K562 (cell line): ENCODE results near the gene ACTR3C. TPM values are rescaled to one million over a fixed set of nuclear protein-coding genes. Genes with fewer than 3 reads are reported as not detected.
"Not testable (repeated sequence)": the region's sequence is repeated elsewhere in the genome, so short reads cannot be mapped to it uniquely, and the experiment has no call there.

ENCODE experiments used
- ATAC-seq: fragments of 200-7000 bp; cut with Tn5 transposase; 3 replicates; pipeline ENCODE4 v1.9.1; 2020; ENCODE audit warnings: moderate library complexity
- BruUV-seq: library from RNA; stranded (reverse); fragments of 400-500 nt; replicated peaks from 2 replicates; lab custom pipeline; 2021; lab: Mats Ljungman, UMichigan
- CTCF ChIA-PET: fragments of 300-600 bp; formaldehyde crosslinking; extraction: SDS; loops from one replicate; lab custom pipeline; 2021; ENCODE audit warnings: low intra/inter-chr PET ratio; lab: Yijun Ruan, JAX
- POLR2A ChIA-PET: fragments of 300-600, 350-650 bp; sonication (Branson Sonifier 250); formaldehyde crosslinking; extraction: SDS; loops from one replicate; lab custom pipeline; 2021; ENCODE audit warnings: antibody characterized with exemption, inconsistent platforms; lab: Yijun Ruan, JAX
- DNase-seq, 4 experiments: peaks; one replicate each; pipeline versions ENCODE4 v3.0.0 to v3.0.0-alpha.2; 2011 to 2018; ENCODE audit warnings: low spot score in 3 of 4, mixed read lengths in 3 of 4; ENCODE audit errors: extremely low read depth in 1 of 4
- FAIRE-seq: peaks from 2 replicates; lab custom pipeline; 2011; peaks lifted over from hg19 to GRCh38; lab: Jason Lieb, UNC
- H2AFZ ChIP-seq: 2 replicates; pipeline ENCODE4 v1.6.0; 2011; ENCODE audit warnings: low read depth, low read length, control low read depth, inconsistent platforms
- H3K27ac ChIP-seq: fragments of 200-600 bp; 3 replicates; pipeline ENCODE4 v1.8.0; 2011; ENCODE audit warnings: low read depth, mild to moderate bottlenecking, control low read depth, inconsistent platforms, low read length, moderate library complexity, mixed read lengths; ENCODE audit errors: extremely low read depth
- H3K27me3 ChIP-seq, 2 experiments: fragments of 300-600 bp in 1 of 2; 2 replicates in 1 of 2; 3 replicates in 1 of 2; pipeline versions ENCODE4 v1.6.0 to v1.8.0; 2011; ENCODE audit warnings: inconsistent platforms in 2 of 2, low read length in 2 of 2, mild to moderate bottlenecking in 1 of 2, mixed read lengths in 1 of 2, moderate library complexity in 1 of 2; ENCODE audit not compliant: control insufficient read depth in 2 of 2, insufficient read depth in 2 of 2
- H3K36me3 ChIP-seq: fragments of 300-600 bp; 3 replicates; pipeline ENCODE4 v1.8.0; 2011; ENCODE audit warnings: mild to moderate bottlenecking, low read length, inconsistent platforms; ENCODE audit not compliant: control insufficient read depth, insufficient read depth
- H3K4me1 ChIP-seq, 2 experiments: fragments of 200-600 bp in 1 of 2; replicated peaks in 1 of 2; 2 replicates in 1 of 2; 3 replicates in 1 of 2; pipeline versions ENCODE4 v1.5.1 to v1.8.0; 2011; ENCODE audit warnings: inconsistent platforms in 2 of 2, low read length in 2 of 2, mild to moderate bottlenecking in 1 of 2, mixed read lengths in 1 of 2, moderate library complexity in 1 of 2; ENCODE audit not compliant: control insufficient read depth in 2 of 2, insufficient read depth in 2 of 2
- H3K4me2 ChIP-seq: 2 replicates; pipeline ENCODE4 v1.6.1; 2011; ENCODE audit warnings: low read length, control low read depth, inconsistent platforms, mixed read lengths; ENCODE audit not compliant: insufficient read depth
- H3K4me3 ChIP-seq: fragments of 200-600 bp; sonication (generic), shearing (Covaris generic); 2 replicates; pipeline ENCODE4 v1.5.1; 2016; ENCODE audit warnings: control low read depth, inconsistent platforms
- H3K79me2 ChIP-seq: fragments of 200-600 bp; 3 replicates; pipeline ENCODE4 v1.8.0; 2011; ENCODE audit warnings: low read length, inconsistent platforms; ENCODE audit not compliant: control insufficient read depth, insufficient read depth
- H3K9ac ChIP-seq, 2 experiments: 2 replicates each; pipeline versions ENCODE4 v1.6.0 to v1.6.1; 2011; ENCODE audit warnings: low read depth in 2 of 2, low read length in 2 of 2, control low read depth in 1 of 2, inconsistent platforms in 1 of 2, mild to moderate bottlenecking in 1 of 2, mixed read lengths in 1 of 2; ENCODE audit not compliant: insufficient read depth in 1 of 2
- H3K9me1 ChIP-seq: one replicate; pipeline ENCODE4 v1.6.0; 2011; ENCODE audit warnings: inconsistent platforms, mild to moderate bottlenecking, low read length, moderate library complexity; ENCODE audit not compliant: control insufficient read depth, insufficient read depth
- H3K9me3 ChIP-seq: replicated peaks from 2 replicates; pipeline ENCODE4 v1.5.1; 2011; ENCODE audit warnings: low read depth, low read length, inconsistent platforms; ENCODE audit not compliant: control insufficient read depth, insufficient read depth
- H4K20me1 ChIP-seq: replicated peaks from 2 replicates; pipeline ENCODE4 v1.6.1; 2011; ENCODE audit warnings: low read length, inconsistent platforms, mixed read lengths; ENCODE audit not compliant: control insufficient read depth, insufficient read depth
- WGBS: fragments of 100-300 bp; shearing (Covaris generic); methylation state at CpG from one replicate; pipeline ENCODE4 v1.1.6; 2016; ENCODE audit warnings: low coverage, mixed read lengths; ENCODE audit not compliant: insufficient coverage; ENCODE audit errors: missing lambda C conversion rate; 5-methylcytosine and 5-hydroxymethylcytosine counted together
- in situ Hi-C: fragments of 300-500 bp; cut with MboI; formaldehyde crosslinking; loops from 4 replicates; pipeline ENCODE4 v1.15.0; 2018; ENCODE audit warnings: inconsistent platforms, mixed read lengths
- intact Hi-C: fragments of 100-400 bp; cut with micrococcal nuclease; formaldehyde crosslinking; loops from 2 replicates; pipeline ENCODE4 v1.14.2; 2022
- polyA plus RNA-seq, 8 experiments: library from polyadenylated mRNA; depleted of rRNA in 4 of 8; stranded (reverse) in 5 of 8; unstranded in 3 of 8; fragments of >200 nt; fragmentation: Nextera tagmentation in 2 of 8; fragmentation: Illumina TruSeq in 1 of 8; extraction: Ambion mirVana in 2 of 8; extraction: Trizol in 1 of 8; gene quantifications; 2 replicates each; pipeline versions ENCODE4 v1.2.1 to v1.2.3, GENCODE V29; 2011 to 2014; ENCODE audit warnings: inconsistent platforms in 1 of 8, missing spikeins in 1 of 8
- total RNA-seq, 7 experiments: library from RNA; depleted of rRNA in 6 of 7; stranded (reverse); fragments of >200 nt in 6 of 7; fragmentation: Illumina TruSeq in 2 of 7; extraction: Trizol in 2 of 7; gene quantifications; 2 replicates each; pipeline versions ENCODE4 v1.2.1 to v1.2.3, GENCODE V29; 2011 to 2021; ENCODE audit warnings: low replicate concordance in 1 of 7

ACTR3C gene
- total and polyA plus RNA-seq, 9 of the 15 experiments (the other 6 are each of a cell fraction or from before 2014, with no cell fraction given) = 9.0 to 35.4 (median 13.3) TPM

DNA sequence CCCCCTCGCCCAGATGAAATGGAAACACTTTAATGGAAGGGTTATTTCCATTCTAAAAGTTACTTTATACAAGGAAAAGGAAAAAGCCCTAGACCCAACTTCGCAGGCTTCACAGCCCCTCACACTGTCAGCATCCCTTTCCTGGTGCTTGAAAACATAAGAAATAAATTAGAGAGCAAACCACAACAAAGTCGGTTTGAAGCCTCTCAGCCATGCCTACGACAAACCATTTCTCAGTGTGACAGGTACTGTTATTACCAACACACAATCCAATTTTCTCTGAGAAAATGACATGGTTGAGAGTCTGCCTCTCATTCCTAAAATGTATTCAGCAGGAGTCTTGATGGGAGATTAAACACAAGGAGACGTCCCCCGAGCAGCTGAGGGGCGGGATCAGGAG, 51.4 kb downstream of the ACTR3C start:
- H3K27ac ChIP-seq, H2AFZ ChIP-seq, POLR2A ChIA-PET, H3K27me3 ChIP-seq, FAIRE-seq, in situ Hi-C loops, ATAC-seq, H4K20me1 ChIP-seq, H3K4me2 ChIP-seq, H3K79me2 ChIP-seq, intact Hi-C loops, H3K9ac ChIP-seq, H3K36me3 ChIP-seq, H3K9me3 ChIP-seq, CTCF ChIA-PET, BruUV-seq, H3K4me3 ChIP-seq, H3K9me1 ChIP-seq, H3K4me1 ChIP-seq: not testable (repeated sequence)
- 48% methylated on average over 6 of the region's 7 CpGs for WGBS
- DNase-seq = peak in 1 of 4 experiments; percentile 2

DNA sequence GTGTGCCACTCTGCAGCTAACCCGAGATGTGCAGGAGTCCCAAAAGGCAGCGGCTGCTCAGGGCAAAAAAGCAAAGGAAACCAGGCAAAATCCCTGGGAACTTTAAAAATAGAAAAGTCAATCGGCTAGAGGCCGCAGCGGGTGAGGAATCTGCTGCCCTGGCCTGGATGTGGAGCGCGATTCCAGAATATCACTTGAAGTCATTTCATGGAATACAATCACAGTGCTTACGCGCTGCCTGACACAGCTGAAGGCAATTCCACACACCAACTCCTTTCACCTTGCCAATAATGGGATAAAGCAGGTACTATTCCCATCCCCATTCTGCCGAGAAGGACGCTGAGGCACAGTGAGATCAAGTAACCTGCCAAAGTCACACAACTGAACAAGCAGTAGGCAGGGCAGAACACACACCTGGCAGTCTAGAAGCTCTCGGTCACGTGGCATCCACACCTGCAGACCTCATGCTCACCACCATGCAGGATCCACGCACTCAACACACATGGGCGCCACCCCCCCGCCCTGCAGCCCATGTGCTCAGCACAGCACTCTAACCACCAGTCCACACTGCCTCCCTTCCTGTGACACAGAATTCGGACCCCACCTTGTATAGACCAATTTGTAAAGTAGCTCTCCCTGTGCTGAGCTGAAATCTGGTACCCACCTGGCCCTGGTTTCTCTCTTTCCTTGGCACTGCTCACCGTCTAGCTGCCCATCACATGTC, 53.1 kb downstream of the ACTR3C start:
- 64% methylated on average over 8 of the region's 18 CpGs for WGBS
- H3K9me3 ChIP-seq, ATAC-seq, BruUV-seq, in situ Hi-C loops, DNase-seq, H2AFZ ChIP-seq, H3K27ac ChIP-seq, H3K36me3 ChIP-seq, H3K4me1 ChIP-seq, intact Hi-C loops, POLR2A ChIA-PET, H4K20me1 ChIP-seq, H3K9me1 ChIP-seq, H3K4me2 ChIP-seq, H3K4me3 ChIP-seq, H3K79me2 ChIP-seq, FAIRE-seq, H3K27me3 ChIP-seq, CTCF ChIA-PET, H3K9ac ChIP-seq: not testable (repeated sequence)

DNA sequence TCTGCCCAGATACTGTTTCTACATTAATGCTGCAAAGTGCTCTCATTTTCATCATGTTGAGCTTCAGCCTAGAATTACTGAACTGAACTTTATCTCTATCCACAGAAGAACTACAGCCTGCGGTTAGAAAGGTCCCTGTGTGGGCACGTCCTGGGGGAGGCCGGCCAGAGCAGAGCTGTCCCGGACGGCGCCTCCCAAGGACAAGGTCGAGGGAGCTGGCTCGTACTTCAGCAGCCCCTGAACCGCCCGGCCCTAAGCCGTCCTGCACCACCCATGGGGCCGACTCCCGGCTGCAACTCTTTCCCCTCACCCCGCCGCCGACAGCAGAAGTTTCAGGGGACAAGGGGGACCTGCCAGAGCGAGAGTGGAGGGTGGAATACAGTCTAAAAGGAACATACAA, 54.5 kb downstream of the ACTR3C start:
- H3K9me1 ChIP-seq, BruUV-seq, intact Hi-C loops, H3K9ac ChIP-seq, H3K27ac ChIP-seq, POLR2A ChIA-PET, H3K4me3 ChIP-seq, H3K79me2 ChIP-seq, H3K4me2 ChIP-seq, H4K20me1 ChIP-seq, H3K36me3 ChIP-seq, H3K9me3 ChIP-seq, H2AFZ ChIP-seq, CTCF ChIA-PET, DNase-seq, H3K27me3 ChIP-seq, H3K4me1 ChIP-seq, in situ Hi-C loops: not testable (repeated sequence)
- FAIRE-seq = peak; percentile 19
- ATAC-seq = peak; percentile 77
- whole genome bisulfite sequencing = no CpG with 5 or more reads among the region's 17 CpGs

DNA sequence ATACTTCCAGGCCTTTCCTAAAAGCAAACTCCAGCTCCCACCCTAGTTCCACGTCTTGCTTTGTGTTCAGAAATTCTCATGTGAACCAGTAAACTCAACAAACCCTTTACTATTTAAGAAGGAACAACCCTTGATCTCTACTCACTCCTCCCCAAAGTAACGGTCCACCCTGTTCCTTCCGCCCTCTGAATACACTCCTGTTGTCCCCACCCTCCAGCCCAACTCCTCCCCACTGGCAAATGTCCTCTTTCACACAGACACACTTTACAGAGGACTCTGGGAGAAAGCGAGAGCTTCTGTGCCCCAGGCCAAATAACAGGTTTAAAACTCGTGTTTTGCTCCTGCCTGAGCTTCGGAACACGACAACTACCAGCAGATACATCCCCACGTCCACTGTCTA, 55.1 kb downstream of the ACTR3C start:
- H3K9me1 ChIP-seq, H3K9me3 ChIP-seq, H3K9ac ChIP-seq, DNase-seq, CTCF ChIA-PET, FAIRE-seq, H3K27ac ChIP-seq, intact Hi-C loops, H3K27me3 ChIP-seq, in situ Hi-C loops, H3K4me1 ChIP-seq, H2AFZ ChIP-seq, H3K36me3 ChIP-seq, POLR2A ChIA-PET, H3K4me3 ChIP-seq, BruUV-seq, H3K4me2 ChIP-seq, H4K20me1 ChIP-seq, H3K79me2 ChIP-seq: not testable (repeated sequence)
- peak; percentile 37 for ATAC-seq
- 33% methylated on average over 1 of the region's 8 CpGs for WGBS
